H1 (cell line): ENCODE data around the gene SBK2. TPM values are rescaled to one million over a fixed set of nuclear protein-coding genes. Genes with fewer than 3 reads are reported as not detected.

Experiments
- polyA plus RNA-seq, 7 experiments: library from polyadenylated mRNA; depleted of rRNA in 3 of 7; stranded (reverse) in 5 of 7; unstranded in 2 of 7; fragments of >200 nt in 5 of 7; fragments of 200-250 nt in 2 of 7; gene quantifications; 1 replicate in 5 of 7; 2 replicates in 1 of 7; 4 replicates in 1 of 7; pipeline versions ENCODE4 v1.2.1 to v1.2.3, GENCODE V29; 2011 to 2013; ENCODE audit warnings: missing spikeins in 2 of 7, mixed read lengths in 2 of 7
- total RNA-seq: library from RNA; stranded (reverse); fragmentation: NEBNext Ultra II Directional; extraction: Animal tissue kit (Norgen Biotek cat#: 25700); gene quantifications from 2 replicates; pipeline ENCODE4 v1.2.1, GENCODE V29; 2021

Gene SBK2
- total and polyA plus RNA-seq, 2 of the 8 experiments (the other 6 are each of a cell fraction or from before 2014, with no cell fraction given) = 3.2 to 4.1 TPM

Other genes starting within 250 kb of the SBK2 start
- gene TMEM150B, start 211.8 kb downstream of the SBK2 start, total RNA-seq = 0.88 and 0.91 TPM in 2 replicates
- 0.41 and 0.46 TPM in 2 replicates for gene TMEM150B, start 211.8 kb downstream of the SBK2 start, polyA plus RNA-seq (2011; rRNA removed)
- gene KMT5C, start 197.3 kb downstream of the SBK2 start, total RNA-seq = 31.5 and 33.4 TPM in 2 replicates
- 24.9 and 59.4 TPM in 2 replicates for gene KMT5C, start 197.3 kb downstream of the SBK2 start, polyA plus RNA-seq (2011; rRNA removed)
- 6.4 and 6.5 TPM in 2 replicates for gene COX6B2, start 182.4 kb downstream of the SBK2 start, total RNA-seq
- gene COX6B2, start 182.4 kb downstream of the SBK2 start, polyA plus RNA-seq (2011; rRNA removed) = 4.9 and 12.2 TPM in 2 replicates
- gene GARIN5B, start 173.9 kb downstream of the SBK2 start, total RNA-seq = not detected in 2 replicates
- gene GARIN5B, start 173.9 kb downstream of the SBK2 start, polyA plus RNA-seq (2011; rRNA removed) = 0.03 and 0.05 TPM in 2 replicates
- 1.6 and 2.8 TPM in 2 replicates for gene IL11, start 166.7 kb downstream of the SBK2 start, total RNA-seq
- gene IL11, start 166.7 kb downstream of the SBK2 start, polyA plus RNA-seq (2011; rRNA removed) = 1.7 and 2.7 TPM in 2 replicates
- 1.4 TPM in 1 of 2 replicates, not detected in the other for gene TMEM190, start 160.3 kb downstream of the SBK2 start, total RNA-seq
- 1.6 and 4.5 TPM in 2 replicates for gene TMEM190, start 160.3 kb downstream of the SBK2 start, polyA plus RNA-seq (2011; rRNA removed)
- 3.8 and 3.9 TPM in 2 replicates for gene TMEM238, start 152.8 kb downstream of the SBK2 start, total RNA-seq
- gene TMEM238, start 152.8 kb downstream of the SBK2 start, polyA plus RNA-seq (2011; rRNA removed) = 0.49 and 0.53 TPM in 2 replicates
- 2,123 and 2,232 TPM in 2 replicates for gene RPL28, start 151.2 kb downstream of the SBK2 start, total RNA-seq
- 6,692 and 8,402 TPM in 2 replicates for gene RPL28, start 151.2 kb downstream of the SBK2 start, polyA plus RNA-seq (2011; rRNA removed)
- gene UBE2S, start 129.3 kb downstream of the SBK2 start, total RNA-seq = 398 and 402 TPM in 2 replicates
- gene UBE2S, start 129.3 kb downstream of the SBK2 start, polyA plus RNA-seq (2011; rRNA removed) = 466 and 530 TPM in 2 replicates
- 0.98 and 1.0 TPM in 2 replicates for gene SHISA7, start 93.8 kb downstream of the SBK2 start, total RNA-seq
- 0.76 and 1.1 TPM in 2 replicates for gene SHISA7, start 93.8 kb downstream of the SBK2 start, polyA plus RNA-seq (2011; rRNA removed)
- gene ISOC2, start 75.5 kb downstream of the SBK2 start, total RNA-seq = 96.9 and 106 TPM in 2 replicates
- gene ISOC2, start 75.5 kb downstream of the SBK2 start, polyA plus RNA-seq (2011; rRNA removed) = 152 and 195 TPM in 2 replicates
- 3.2 and 3.6 TPM in 2 replicates for gene C19orf85, start 72.4 kb downstream of the SBK2 start, total RNA-seq
- gene C19orf85, start 72.4 kb downstream of the SBK2 start, polyA plus RNA-seq (2011; rRNA removed) = 2.2 and 3.3 TPM in 2 replicates
- 10.8 and 12.9 TPM in 2 replicates for gene ZNF628, start 60.5 kb downstream of the SBK2 start, total RNA-seq
- gene ZNF628, start 60.5 kb downstream of the SBK2 start, polyA plus RNA-seq (2011; rRNA removed) = 1.7 and 4.5 TPM in 2 replicates
- gene NAT14, start 51.9 kb downstream of the SBK2 start, total RNA-seq = 69.1 and 71.2 TPM in 2 replicates
- gene NAT14, start 51.9 kb downstream of the SBK2 start, polyA plus RNA-seq (2011; rRNA removed) = 47.1 and 79.5 TPM in 2 replicates
- gene SSC5D, start 48.7 kb downstream of the SBK2 start, total RNA-seq = 1.7 and 2.3 TPM in 2 replicates
- 0.39 and 0.72 TPM in 2 replicates for gene SSC5D, start 48.7 kb downstream of the SBK2 start, polyA plus RNA-seq (2011; rRNA removed)
- 0.76 and 0.94 TPM in 2 replicates for gene SBK3, start 8.4 kb upstream of the SBK2 start, total RNA-seq
- gene SBK3, start 8.4 kb upstream of the SBK2 start, polyA plus RNA-seq (2011; rRNA removed) = 1.5 and 2.8 TPM in 2 replicates
- gene ZNF579, start 43.7 kb upstream of the SBK2 start, total RNA-seq = 18.9 and 19.0 TPM in 2 replicates
- 10.0 and 16.4 TPM in 2 replicates for gene ZNF579, start 43.7 kb upstream of the SBK2 start, polyA plus RNA-seq (2011; rRNA removed)
- gene FIZ1, start 62.4 kb upstream of the SBK2 start, total RNA-seq = 17.6 and 18.5 TPM in 2 replicates
- gene FIZ1, start 62.4 kb upstream of the SBK2 start, polyA plus RNA-seq (2011; rRNA removed) = 9.1 and 13.0 TPM in 2 replicates
- 4.7 and 5.4 TPM in 2 replicates for gene ZNF524, start 63.2 kb upstream of the SBK2 start, total RNA-seq
- 4.4 and 7.0 TPM in 2 replicates for gene ZNF524, start 63.2 kb upstream of the SBK2 start, polyA plus RNA-seq (2011; rRNA removed)
- 13.6 and 14.6 TPM in 2 replicates for gene ZNF865, start 68.5 kb upstream of the SBK2 start, total RNA-seq
- 3.5 and 5.9 TPM in 2 replicates for gene ZNF865, start 68.5 kb upstream of the SBK2 start, polyA plus RNA-seq (2011; rRNA removed)
- gene ZNF784, start 87.4 kb upstream of the SBK2 start, total RNA-seq = 8.0 and 8.6 TPM in 2 replicates
- 6.5 and 9.8 TPM in 2 replicates for gene ZNF784, start 87.4 kb upstream of the SBK2 start, polyA plus RNA-seq (2011; rRNA removed)
- 24.6 and 26.3 TPM in 2 replicates for gene ZNF580, start 103.9 kb upstream of the SBK2 start, total RNA-seq
- gene ZNF580, start 103.9 kb upstream of the SBK2 start, polyA plus RNA-seq (2011; rRNA removed) = 12.0 and 25.4 TPM in 2 replicates
- gene ZNF581, start 106.5 kb upstream of the SBK2 start, total RNA-seq = 73.0 and 76.0 TPM in 2 replicates
- gene ZNF581, start 106.5 kb upstream of the SBK2 start, polyA plus RNA-seq (2011; rRNA removed) = 76.1 and 97.6 TPM in 2 replicates
- 19.1 and 20.1 TPM in 2 replicates for gene CCDC106, start 111.1 kb upstream of the SBK2 start, total RNA-seq
- 12.0 and 19.4 TPM in 2 replicates for gene CCDC106, start 111.1 kb upstream of the SBK2 start, polyA plus RNA-seq (2011; rRNA removed)
- 252 and 269 TPM in 2 replicates for gene U2AF2, start 117.9 kb upstream of the SBK2 start, total RNA-seq
- 162 and 297 TPM in 2 replicates for gene U2AF2, start 117.9 kb upstream of the SBK2 start, polyA plus RNA-seq (2011; rRNA removed)
- 200 and 206 TPM in 2 replicates for gene EPN1, start 138.1 kb upstream of the SBK2 start, total RNA-seq
- gene EPN1, start 138.1 kb upstream of the SBK2 start, polyA plus RNA-seq (2011; rRNA removed) = 49.6 and 116 TPM in 2 replicates
- gene NLRP9, start 201.3 kb upstream of the SBK2 start, total RNA-seq = not detected in 2 replicates
- not detected in 2 replicates for gene NLRP9, start 201.3 kb upstream of the SBK2 start, polyA plus RNA-seq (2011; rRNA removed)
- not detected in 2 replicates for gene RFPL4A, start 222.0 kb upstream of the SBK2 start, total RNA-seq
- not detected in 2 replicates for gene RFPL4A, start 222.0 kb upstream of the SBK2 start, polyA plus RNA-seq (2011; rRNA removed)
- gene RFPL4AL1, start 232.0 kb upstream of the SBK2 start, total RNA-seq = not detected in 2 replicates
- not detected in 2 replicates for gene RFPL4AL1, start 232.0 kb upstream of the SBK2 start, polyA plus RNA-seq (2011; rRNA removed)